ENCODE measurements around the gene MTA1.

DNA sequence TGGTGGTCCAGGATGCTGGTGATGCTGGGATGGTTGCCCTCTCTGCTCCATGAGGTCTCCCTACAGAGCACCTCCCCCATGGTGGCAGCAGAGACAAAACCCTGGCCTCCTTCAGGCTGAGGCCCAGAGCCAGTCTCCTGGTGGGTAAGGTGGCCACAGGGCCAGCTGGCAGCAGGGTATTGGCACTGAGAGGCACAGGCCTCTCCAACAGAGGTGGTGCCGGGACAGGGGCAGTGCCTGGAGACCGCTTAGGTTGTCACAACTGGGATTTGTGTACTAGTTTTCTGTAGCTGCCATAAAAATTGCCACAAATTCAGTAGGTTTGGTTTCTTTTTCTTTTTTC is 6.1 kb upstream of the MTA1 start:
- TF ChIP-seq, protein P1, sequence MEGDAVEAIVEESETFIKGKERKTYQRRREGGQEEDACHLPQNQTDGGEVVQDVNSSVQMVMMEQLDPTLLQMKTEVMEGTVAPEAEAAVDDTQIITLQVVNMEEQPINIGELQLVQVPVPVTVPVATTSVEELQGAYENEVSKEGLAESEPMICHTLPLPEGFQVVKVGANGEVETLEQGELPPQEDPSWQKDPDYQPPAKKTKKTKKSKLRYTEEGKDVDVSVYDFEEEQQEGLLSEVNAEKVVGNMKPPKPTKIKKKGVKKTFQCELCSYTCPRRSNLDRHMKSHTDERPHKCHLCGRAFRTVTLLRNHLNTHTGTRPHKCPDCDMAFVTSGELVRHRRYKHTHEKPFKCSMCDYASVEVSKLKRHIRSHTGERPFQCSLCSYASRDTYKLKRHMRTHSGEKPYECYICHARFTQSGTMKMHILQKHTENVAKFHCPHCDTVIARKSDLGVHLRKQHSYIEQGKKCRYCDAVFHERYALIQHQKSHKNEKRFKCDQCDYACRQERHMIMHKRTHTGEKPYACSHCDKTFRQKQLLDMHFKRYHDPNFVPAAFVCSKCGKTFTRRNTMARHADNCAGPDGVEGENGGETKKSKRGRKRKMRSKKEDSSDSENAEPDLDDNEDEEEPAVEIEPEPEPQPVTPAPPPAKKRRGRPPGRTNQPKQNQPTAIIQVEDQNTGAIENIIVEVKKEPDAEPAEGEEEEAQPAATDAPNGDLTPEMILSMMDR (IDR thresholded peaks at IDR 0.05; ENCODE audit: low read depth, low read length, poor library complexity, severe bottlenecking) = no peak
- no peak for TF ChIP-seq EZH2phosphoT487 (IDR thresholded peaks at IDR 0.05; ENCODE audit: borderline replicate concordance, low read length)
